GM18868 (cell line): ENCODE measurements around the gene ARHGAP23.
"Not testable (repeated sequence)": the region's sequence is repeated elsewhere in the genome, so short reads cannot be mapped to it uniquely, and the experiment has no call there.

Experiments
- ATAC-seq: cut with Tn5 transposase; IDR thresholded peaks from one replicate; pipeline ENCODE4 v1.9.1; 2021; ENCODE audit warnings: mild to moderate bottlenecking, moderate library complexity; ENCODE audit not compliant: unreplicated experiment

The ARHGAP23 gene

GRCh38 chr17:38511150-38512108, 83.2 kb downstream of the ARHGAP23 start:
- ATAC-seq: no peak

- no peak for ATAC-seq
These were observed 84.3 kb downstream of the ARHGAP23 start for GRCh38 chr17:38512473-38513058.

- not testable (repeated sequence) for ATAC-seq
These were observed 98.3 kb downstream of the ARHGAP23 start for GRCh38 chr17:38526526-38526925.

GRCh38 chr17:38528141-38528540, 99.9 kb downstream of the ARHGAP23 start:
- not testable (repeated sequence) for ATAC-seq

GRCh38 chr17:38530856-38531255, 102.6 kb downstream of the ARHGAP23 start:
- ATAC-seq: not testable (repeated sequence)

- not testable (repeated sequence) for ATAC-seq
These were observed 103.5 kb downstream of the ARHGAP23 start for GRCh38 chr17:38531761-38532160.

- no peak for ATAC-seq
These were observed 104.2 kb downstream of the ARHGAP23 start for GRCh38 chr17:38532451-38532850.

- ATAC-seq: no peak
These were observed 105.0 kb downstream of the ARHGAP23 start for GRCh38 chr17:38533241-38533640.

GRCh38 chr17:38533866-38534497, 105.7 kb downstream of the ARHGAP23 start:
- ATAC-seq: no peak

- no peak for ATAC-seq
These were observed 106.2 kb downstream of the ARHGAP23 start for GRCh38 chr17:38534498-38534885.

- ATAC-seq: no peak
These were observed 107.6 kb downstream of the ARHGAP23 start for GRCh38 chr17:38535886-38536285.

- ATAC-seq: no peak
These were observed 108.4 kb downstream of the ARHGAP23 start for GRCh38 chr17:38536661-38537060.

- ATAC-seq: no peak
These were observed 110.6 kb downstream of the ARHGAP23 start for GRCh38 chr17:38538906-38539305.

- no peak for ATAC-seq
These were observed 111.1 kb downstream of the ARHGAP23 start for GRCh38 chr17:38539386-38539785.

GRCh38 chr17:38540514-38541045, 112.3 kb downstream of the ARHGAP23 start:
- no peak for ATAC-seq

- no peak for ATAC-seq
These were observed 113.0 kb downstream of the ARHGAP23 start for GRCh38 chr17:38541281-38541680.

- no peak for ATAC-seq
These were observed 114.0 kb downstream of the ARHGAP23 start for GRCh38 chr17:38542286-38542685.

GRCh38 chr17:38543403-38544174, 115.3 kb downstream of the ARHGAP23 start:
- no peak for ATAC-seq

- ATAC-seq: no peak
These were observed 116.0 kb downstream of the ARHGAP23 start for GRCh38 chr17:38544175-38544838.

GRCh38 chr17:38544839-38545209, 116.6 kb downstream of the ARHGAP23 start:
- ATAC-seq: no peak
